NCI-H345 treated with DMSO at 0.1 percent for 48 hours (cell line): ENCODE data around the gene SYT1.

ENCODE experiments used
- DNase-seq: peaks from one replicate; lab custom pipeline; 2025; ENCODE audit not compliant: unreplicated experiment; lab: John Stamatoyannopoulos, UW

SYT1 gene

GRCh38 chr12:79487386-79488110 is 623.0 kb downstream of the SYT1 start:
- DNase-seq, result no peak
